ENCODE data around the gene FMO2. TPM values are rescaled to one million over a fixed set of nuclear protein-coding genes. Genes with fewer than 3 reads are reported as not detected.

FMO2 gene
- total RNA-seq, 2 experiments from 2014 or later: not detected

GRCh38 chr1:171191992-171192391 is 6.9 kb downstream of the FMO2 start:
- Mint-ChIP-seq H3K4me1 (no peaks in the 10 kb centered on the region), H3K27me3 (peaks cover 2% of the 10 kb centered on the region), H3K4me3 (no peak overlapping the region), H3K36me3 (no peaks in the 10 kb centered on the region), H3K27ac (no peak overlapping the region), H3K9me3 (ENCODE audit: low read depth) (no peaks in the 10 kb centered on the region)
- no peak for DNase-seq
- ATAC-seq: no peak
- CTCF ChIA-PET: no interaction called here

DNA sequence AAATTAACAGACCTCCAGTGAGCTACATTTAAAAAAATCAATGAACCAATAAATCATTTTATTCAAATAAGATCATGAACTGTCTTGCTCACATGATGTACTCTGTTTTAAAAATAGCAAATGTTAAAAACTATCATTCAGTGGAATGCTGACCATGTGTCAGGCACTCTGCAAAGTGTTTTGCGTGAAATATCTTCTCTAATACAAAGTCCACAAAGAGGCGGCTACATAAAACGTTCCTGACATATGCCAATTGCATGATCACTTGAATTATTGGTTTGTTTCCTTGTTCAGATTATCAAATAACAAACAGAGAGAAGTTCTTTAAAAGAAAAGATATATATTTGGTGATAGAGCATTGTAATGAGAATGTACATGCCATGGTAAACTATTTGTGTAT is 10.7 kb downstream of the FMO2 start:
- no peak for ATAC-seq
- no peak for DNase-seq
- H3K4me1 Mint-ChIP-seq: no peaks in the 10 kb centered on the region
- H3K9me3 Mint-ChIP-seq (ENCODE audit: low read depth): no peaks in the 10 kb centered on the region
- no peak overlapping the region for H3K27ac Mint-ChIP-seq
- H3K4me3 Mint-ChIP-seq: no peak overlapping the region
- no peaks in the 10 kb centered on the region for H3K36me3 Mint-ChIP-seq
- no peaks in the 10 kb centered on the region for H3K27me3 Mint-ChIP-seq
- CTCF ChIA-PET: no interaction called here

- H3K36me3 Mint-ChIP-seq: no peaks in the 10 kb centered on the region
- no peak overlapping the region for H3K4me3 Mint-ChIP-seq
- no peaks in the 10 kb centered on the region for H3K4me1 Mint-ChIP-seq
- no peak for ATAC-seq
- no peaks in the 10 kb centered on the region for H3K9me3 Mint-ChIP-seq (ENCODE audit: low read depth)
- DNase-seq: no peak
- H3K27ac Mint-ChIP-seq: no peak overlapping the region
- CTCF ChIA-PET: no interaction called here
- no peaks in the 10 kb centered on the region for H3K27me3 Mint-ChIP-seq
These were observed 11.3 kb downstream of the FMO2 start for GRCh38 chr1:171196351-171196750.

- H3K36me3 Mint-ChIP-seq: no peaks in the 10 kb centered on the region
- no peak overlapping the region for H3K27ac Mint-ChIP-seq
- no peak overlapping the region for H3K4me3 Mint-ChIP-seq
- CTCF ChIA-PET: interaction anchor here (1.6 kb wide), 1 partner anchor 9 kb away, joined by 5 read pairs; no protein-coding TSS in a partner anchor
- no peaks in the 10 kb centered on the region for H3K4me1 Mint-ChIP-seq
- DNase-seq (no peak), ATAC-seq (no peak)
- H3K27me3 Mint-ChIP-seq: no peaks in the 10 kb centered on the region
- no peaks in the 10 kb centered on the region for H3K9me3 Mint-ChIP-seq (ENCODE audit: low read depth)
These were observed 13.0 kb downstream of the FMO2 start for GRCh38 chr1:171198081-171198480.

DNA sequence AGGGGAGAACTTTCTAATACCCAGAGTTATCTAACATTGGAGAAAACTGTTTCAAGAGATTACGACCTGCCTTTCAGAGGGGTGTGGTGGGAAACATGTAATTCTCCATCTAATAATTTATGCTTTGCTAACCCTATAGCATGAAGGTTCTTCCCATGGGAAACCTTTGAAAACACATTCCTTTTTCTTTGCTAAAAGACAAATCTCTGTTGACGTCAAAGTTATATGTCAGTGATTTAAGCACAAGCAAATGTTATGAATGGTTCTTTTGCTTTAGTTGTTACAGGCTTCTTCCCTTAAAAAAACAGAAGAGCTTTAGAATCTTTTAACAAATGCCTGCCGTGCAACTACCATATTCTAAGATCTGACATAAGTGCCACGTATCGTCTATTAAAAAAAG is 19.2 kb downstream of the FMO2 start:
- Mint-ChIP-seq H3K4me1 (no peaks in the 10 kb centered on the region), H3K36me3 (no peaks in the 10 kb centered on the region), H3K27ac (no peak overlapping the region), H3K27me3 (peaks cover 26% of the 10 kb centered on the region), H3K4me3 (no peak overlapping the region), H3K9me3 (ENCODE audit: low read depth) (no peaks in the 10 kb centered on the region)
- ATAC-seq (no peak), DNase-seq (no peak)
- CTCF ChIA-PET: no interaction called here

DNA sequence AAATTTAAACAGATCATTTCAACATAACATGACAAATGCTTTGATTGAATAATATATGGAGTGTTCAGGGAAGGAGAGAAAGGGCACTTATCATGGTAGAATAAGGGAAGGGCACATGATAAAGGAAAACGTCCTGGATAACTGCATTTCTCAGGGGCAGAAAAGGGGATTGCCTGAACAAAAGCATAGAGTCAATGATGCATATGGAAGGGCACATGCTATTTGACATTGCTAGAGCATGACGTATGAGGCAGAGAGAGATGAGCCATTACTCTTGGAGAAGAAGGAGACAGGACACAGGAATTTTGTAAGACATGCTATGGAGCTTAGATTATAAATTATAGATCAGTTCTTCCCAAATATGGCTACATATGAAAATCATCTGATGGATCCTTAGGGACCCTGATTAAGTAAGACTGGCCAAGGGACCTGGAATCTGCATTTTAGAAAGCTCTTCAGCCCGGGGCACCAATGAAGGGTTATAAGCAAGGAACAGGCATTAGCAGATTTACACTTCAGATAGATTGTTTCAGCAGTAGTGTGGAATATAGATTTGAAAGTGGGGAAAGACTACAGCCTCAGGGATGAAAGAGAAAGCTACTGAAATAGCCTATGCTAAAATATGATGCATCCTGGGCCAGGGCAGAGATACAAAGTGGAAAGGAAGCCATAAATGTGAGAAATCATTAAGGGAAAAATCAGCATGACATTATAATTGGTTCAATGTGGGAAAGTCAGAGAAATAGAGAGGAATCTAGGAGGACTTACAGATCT is 21.3 kb downstream of the FMO2 start:
- Mint-ChIP-seq H3K27me3 (peaks cover 28% of the 10 kb centered on the region), H3K4me3 (no peak overlapping the region), H3K27ac (no peak overlapping the region), H3K4me1 (no peaks in the 10 kb centered on the region), H3K9me3 (ENCODE audit: low read depth) (no peaks in the 10 kb centered on the region), H3K36me3 (no peaks in the 10 kb centered on the region)
- ATAC-seq (no peak), DNase-seq (no peak)
- CTCF ChIA-PET: no interaction called here

GRCh38 chr1:171206978-171207355 is 21.9 kb downstream of the FMO2 start:
- CTCF ChIA-PET: no interaction called here
- H3K9me3 Mint-ChIP-seq (ENCODE audit: low read depth): no peaks in the 10 kb centered on the region
- H3K36me3 Mint-ChIP-seq: no peaks in the 10 kb centered on the region
- ATAC-seq (no peak), DNase-seq (no peak)
- no peak overlapping the region for H3K4me3 Mint-ChIP-seq
- peaks cover 28% of the 10 kb centered on the region for H3K27me3 Mint-ChIP-seq
- H3K4me1 Mint-ChIP-seq: no peaks in the 10 kb centered on the region
- no peak overlapping the region for H3K27ac Mint-ChIP-seq

- CTCF ChIA-PET: no interaction called here
- Mint-ChIP-seq H3K4me1 (no peaks in the 10 kb centered on the region), H3K27me3 (peaks cover 28% of the 10 kb centered on the region), H3K9me3 (ENCODE audit: low read depth) (no peaks in the 10 kb centered on the region), H3K36me3 (no peaks in the 10 kb centered on the region), H3K27ac (no peak overlapping the region), H3K4me3 (no peak overlapping the region)
- no peak for DNase-seq
- no peak for ATAC-seq
These were observed 22.3 kb downstream of the FMO2 start for GRCh38 chr1:171207377-171207776.

- Mint-ChIP-seq H3K27ac (no peak overlapping the region), H3K4me1 (no peaks in the 10 kb centered on the region), H3K27me3 (peaks cover 22% of the 10 kb centered on the region), H3K4me3 (no peak overlapping the region), H3K9me3 (ENCODE audit: low read depth) (no peaks in the 10 kb centered on the region), H3K36me3 (no peaks in the 10 kb centered on the region)
- CTCF ChIA-PET: no interaction called here
- no peak for ATAC-seq
- no peak for DNase-seq
These were observed 25.3 kb downstream of the FMO2 start for GRCh38 chr1:171210355-171210754.

- Mint-ChIP-seq H3K27me3 (peaks cover 15% of the 10 kb centered on the region), H3K4me1 (no peaks in the 10 kb centered on the region), H3K36me3 (no peaks in the 10 kb centered on the region), H3K27ac (no peak overlapping the region), H3K4me3 (no peak overlapping the region), H3K9me3 (ENCODE audit: low read depth) (no peaks in the 10 kb centered on the region)
- no peak for ATAC-seq
- CTCF ChIA-PET: no interaction called here
- DNase-seq: no peak
These were observed 27.7 kb downstream of the FMO2 start for GRCh38 chr1:171212607-171213351.

GRCh38 chr1:171213559-171214454 is 28.7 kb downstream of the FMO2 start:
- ATAC-seq (no peak), DNase-seq (no peak)
- Mint-ChIP-seq H3K4me1 (no peaks in the 10 kb centered on the region), H3K27me3 (peaks cover 6% of the 10 kb centered on the region), H3K9me3 (ENCODE audit: low read depth) (no peaks in the 10 kb centered on the region), H3K4me3 (no peak overlapping the region), H3K36me3 (no peaks in the 10 kb centered on the region), H3K27ac (no peak overlapping the region)
- CTCF ChIA-PET: no interaction called here

- DNase-seq (no peak), ATAC-seq (no peak)
- CTCF ChIA-PET: interaction anchor here (1.0 kb wide), 1 partner anchor 30 kb away, joined by 4 read pairs; no protein-coding TSS in a partner anchor
- peaks cover 10% of the 10 kb centered on the region for H3K27me3 Mint-ChIP-seq
- H3K9me3 Mint-ChIP-seq (ENCODE audit: low read depth): no peaks in the 10 kb centered on the region
- H3K27ac Mint-ChIP-seq: no peak overlapping the region
- H3K36me3 Mint-ChIP-seq: no peaks in the 10 kb centered on the region
- no peaks in the 10 kb centered on the region for H3K4me1 Mint-ChIP-seq
- no peak overlapping the region for H3K4me3 Mint-ChIP-seq
These were observed 32.8 kb downstream of the FMO2 start for GRCh38 chr1:171217658-171218443.

GRCh38 chr1:171218661-171219060 is 33.6 kb downstream of the FMO2 start:
- ATAC-seq (no peak), DNase-seq (no peak)
- no peaks in the 10 kb centered on the region for H3K36me3 Mint-ChIP-seq
- H3K9me3 Mint-ChIP-seq (ENCODE audit: low read depth): no peaks in the 10 kb centered on the region
- no peak overlapping the region for H3K4me3 Mint-ChIP-seq
- peaks cover 10% of the 10 kb centered on the region for H3K27me3 Mint-ChIP-seq
- no peak overlapping the region for H3K27ac Mint-ChIP-seq
- no peaks in the 10 kb centered on the region for H3K4me1 Mint-ChIP-seq
- CTCF ChIA-PET: no interaction called here

All from activated CD8-positive, alpha-beta memory T cell treated with anti-CD3 and anti-CD28 coated beads, Interleukin-2, amount 10 ng/mL, durations not matched to agents 7 days and 5 days (primary cell).